B cell (primary cell): ENCODE data around the gene SLF2. TPM values are rescaled to one million over a fixed set of nuclear protein-coding genes. Genes with fewer than 3 reads are reported as not detected.

ENCODE experiments used
- ATAC-seq: fragments of 200-7000 bp; cut with Tn5 transposase; one replicate; pipeline ENCODE4 v1.10.0; 2021; ENCODE audit warnings: low read depth, mild to moderate bottlenecking, moderate number of reproducible peaks, moderate library complexity
- CTCF ChIA-PET: fragments of 350-600 bp; sonication (Branson Sonifier 250); formaldehyde crosslinking; loops from one replicate; lab custom pipeline; 2021; ENCODE audit warnings: antibody characterized with exemption, inconsistent platforms; lab: Charles Lee
- POLR2A ChIA-PET: fragments of 350-600 bp; sonication (Branson Sonifier 250); formaldehyde crosslinking; loops from one replicate; lab custom pipeline; 2021; ENCODE audit warnings: antibody characterized with exemption; lab: Charles Lee
- DNase-seq: peaks from one replicate; pipeline ENCODE4 v3.0.0; 2013
- H2AFZ ChIP-seq: 2 replicates; pipeline ENCODE4 v1.6.1; 2012; ENCODE audit warnings: mild to moderate bottlenecking, low read depth, low read length; ENCODE audit not compliant: insufficient read depth, poor library complexity, severe bottlenecking
- H3K27ac ChIP-seq, 2 donors: 1 replicate in 1 of 2; 2 replicates in 1 of 2; pipeline ENCODE4 v1.5.1; 2012 to 2013; ENCODE audit warnings: low read length in 2 of 2, mild to moderate bottlenecking in 2 of 2, moderate library complexity in 1 of 2
- H3K27me3 ChIP-seq, 4 experiments: fragments of 200-600 bp in 1 of 4; sonication (generic) in 1 of 4; replicated peaks in 1 of 4; 1 replicate in 2 of 4; 2 replicates in 2 of 4; pipeline versions ENCODE4 v1.6.1 to v1.7.0; 2013 to 2016; ENCODE audit warnings: low read length in 3 of 4, mild to moderate bottlenecking in 2 of 4, mixed read lengths in 1 of 4, moderate library complexity in 1 of 4; ENCODE audit not compliant: insufficient read depth in 4 of 4, control insufficient read depth in 3 of 4; ENCODE audit errors: control extremely low read depth in 1 of 4
- H3K36me3 ChIP-seq, 2 experiments: replicated peaks in 1 of 2; 1 replicate in 1 of 2; 2 replicates in 1 of 2; pipeline versions ENCODE4 v1.6.1 to v1.7.1; 2013; ENCODE audit warnings: low read length in 1 of 2; ENCODE audit not compliant: insufficient read depth in 2 of 2, control insufficient read depth in 1 of 2; ENCODE audit errors: control extremely low read depth in 1 of 2, extremely low read depth in 1 of 2
- H3K4me1 ChIP-seq, 2 donors: fragments of 200-600 bp in 1 of 2; sonication (generic) in 1 of 2; 1 replicate in 1 of 2; 2 replicates in 1 of 2; pipeline versions ENCODE4 v1.5.1 to v1.6.1; 2013 to 2017; ENCODE audit warnings: low read length in 2 of 2; ENCODE audit not compliant: control insufficient read depth in 2 of 2, insufficient read depth in 2 of 2
- H3K4me2 ChIP-seq: replicated peaks from 2 replicates; pipeline ENCODE3; 2012; ENCODE audit warnings: mild to moderate bottlenecking, low read depth, low read length; ENCODE audit not compliant: poor library complexity, severe bottlenecking
- H3K4me3 ChIP-seq, 5 experiments: fragments of 200-600 bp in 1 of 5; sonication (generic) in 1 of 5; 1 replicate in 3 of 5; 2 replicates in 2 of 5; pipeline versions ENCODE4 v1.5.1 to v1.7.0; 2011 to 2016; ENCODE audit warnings: low read length in 4 of 5, mild to moderate bottlenecking in 4 of 5, low read depth in 2 of 5, control low read depth in 1 of 5, moderate library complexity in 1 of 5; ENCODE audit not compliant: insufficient read depth in 1 of 5; ENCODE audit errors: control extremely low read depth in 1 of 5, extremely low read depth in 1 of 5
- H3K79me2 ChIP-seq: fragments of 200-600 bp; sonication (generic); one replicate; pipeline ENCODE4 v1.6.0; 2016; ENCODE audit warnings: low read length; ENCODE audit not compliant: control insufficient read depth, insufficient read depth
- H3K9ac ChIP-seq: fragments of 200-600 bp; sonication (generic); 2 replicates; pipeline ENCODE4 v1.6.1; 2017; ENCODE audit warnings: mild to moderate bottlenecking, low read length, moderate library complexity
- H3K9me3 ChIP-seq, 3 donors: one replicate each; pipeline versions ENCODE4 v1.6.1 to v1.7.1; 2013; ENCODE audit warnings: low read length in 2 of 3; ENCODE audit not compliant: control insufficient read depth in 2 of 3, insufficient read depth in 1 of 3; ENCODE audit errors: control extremely low read depth in 1 of 3
- H4K20me1 ChIP-seq: 2 replicates; pipeline ENCODE4 v1.6.0; 2012; ENCODE audit warnings: mild to moderate bottlenecking, low read length; ENCODE audit not compliant: insufficient read depth, control insufficient read depth, poor library complexity, severe bottlenecking
- H3K27ac Mint-ChIP-seq: one replicate; pipeline ENCODE4 v1.8.0; 2021; ENCODE audit warnings: mixed read lengths
- H3K27me3 Mint-ChIP-seq: one replicate; pipeline ENCODE4 v1.8.0; 2021; ENCODE audit warnings: mixed read lengths
- H3K4me1 Mint-ChIP-seq: one replicate; pipeline ENCODE4 v1.8.0; 2021; ENCODE audit warnings: mixed read lengths
- H3K4me3 Mint-ChIP-seq: one replicate; pipeline ENCODE4 v1.8.0; 2021; ENCODE audit warnings: mixed read lengths
- H3K9me3 Mint-ChIP-seq: one replicate; pipeline ENCODE4 v1.8.0; 2022; ENCODE audit warnings: mixed read lengths; ENCODE audit not compliant: insufficient read depth
- EZH2 ChIP-seq: IDR thresholded peaks from 2 replicates; pipeline ENCODE4 v1.6.1; 2012; ENCODE audit warnings: borderline replicate concordance, low read depth, mild to moderate bottlenecking, moderate library complexity, low read length; ENCODE audit not compliant: insufficient read depth, poor library complexity, severe bottlenecking
- WGBS: methylation state at CpG from one replicate; pipeline ENCODE4 v1.1.5; 2013; ENCODE audit warnings: missing lambda C conversion rate; ENCODE audit not compliant: insufficient coverage; 5-methylcytosine and 5-hydroxymethylcytosine counted together
- intact Hi-C: fragments of 100-400 bp; cut with micrococcal nuclease; formaldehyde crosslinking; loops from one replicate; pipeline ENCODE4 v1.10.0; 2022
- polyA plus RNA-seq: library from polyadenylated mRNA; depleted of rRNA; stranded (reverse); fragments of >200 nt; gene quantifications from 2 replicates; pipeline ENCODE4 v1.2.3, GENCODE V29; 2012
- total RNA-seq, 2 donors: library from RNA; stranded (reverse); fragments of 120-200 nt in 1 of 2; gene quantifications; 1 replicate in 1 of 2; 2 replicates in 1 of 2; pipeline versions ENCODE4 v1.2.3 to v1.2.4, GENCODE V29; 2013 to 2022
- TF ChIP-seq, protein P1 (sequence below): fragments of 200-600 bp; IDR thresholded peaks from one replicate; pipeline ENCODE4 v1.8.0; 2022; ENCODE audit warnings: antibody characterized with exemption, mild to moderate bottlenecking

SLF2 gene
- total and polyA plus RNA-seq, 2 donors (not counting 1 experiment from before 2014, with no cell fraction given), result 11.8 to 65.6 TPM

- peaks cover 25% of the 10 kb centered on the region for H4K20me1 ChIP-seq
- H3K27ac ChIP-seq, result peak overlapping the region; percentile 84 to 87
- H3K4me2 ChIP-seq, result peak overlapping the region; percentile 95
- H3K9me3 Mint-ChIP-seq, result no peaks in the 10 kb centered on the region
- no peaks in the 10 kb centered on the region for H3K79me2 ChIP-seq
- H3K36me3 ChIP-seq, result peaks cover 0 to 10% of the 10 kb centered on the region in 2 experiments
- intact Hi-C loops, result loop anchor here (5.0 kb wide), 1 partner anchor 1376 kb away; the partner anchor contains the start of gene SLC25A28
- peak; percentile 82 for DNase-seq
- H3K27ac Mint-ChIP-seq, result peak overlapping the region; percentile 96
- no peaks in the 10 kb centered on the region for H3K9me3 ChIP-seq
- H3K9ac ChIP-seq, result peak overlapping the region; percentile 81
- POLR2A ChIA-PET, result interaction anchor here (0.9 to 3.4 kb wide), 5 partner anchors 11 to 85 kb away, joined by 3 to 15 read pairs (median 6); partner anchors contain the start of genes MRPL43, PDZD7, SFXN3 and SLF2
- peak; percentile 20 for ATAC-seq
- H3K4me1 Mint-ChIP-seq, result peaks cover 29% of the 10 kb centered on the region
- TF ChIP-seq, protein P1, sequence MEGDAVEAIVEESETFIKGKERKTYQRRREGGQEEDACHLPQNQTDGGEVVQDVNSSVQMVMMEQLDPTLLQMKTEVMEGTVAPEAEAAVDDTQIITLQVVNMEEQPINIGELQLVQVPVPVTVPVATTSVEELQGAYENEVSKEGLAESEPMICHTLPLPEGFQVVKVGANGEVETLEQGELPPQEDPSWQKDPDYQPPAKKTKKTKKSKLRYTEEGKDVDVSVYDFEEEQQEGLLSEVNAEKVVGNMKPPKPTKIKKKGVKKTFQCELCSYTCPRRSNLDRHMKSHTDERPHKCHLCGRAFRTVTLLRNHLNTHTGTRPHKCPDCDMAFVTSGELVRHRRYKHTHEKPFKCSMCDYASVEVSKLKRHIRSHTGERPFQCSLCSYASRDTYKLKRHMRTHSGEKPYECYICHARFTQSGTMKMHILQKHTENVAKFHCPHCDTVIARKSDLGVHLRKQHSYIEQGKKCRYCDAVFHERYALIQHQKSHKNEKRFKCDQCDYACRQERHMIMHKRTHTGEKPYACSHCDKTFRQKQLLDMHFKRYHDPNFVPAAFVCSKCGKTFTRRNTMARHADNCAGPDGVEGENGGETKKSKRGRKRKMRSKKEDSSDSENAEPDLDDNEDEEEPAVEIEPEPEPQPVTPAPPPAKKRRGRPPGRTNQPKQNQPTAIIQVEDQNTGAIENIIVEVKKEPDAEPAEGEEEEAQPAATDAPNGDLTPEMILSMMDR, result no peak
- TF ChIP-seq EZH2, result no peak
- H3K27me3 Mint-ChIP-seq, result no peaks in the 10 kb centered on the region
- H3K4me1 ChIP-seq, result peaks cover 22 to 34% of the 10 kb centered on the region in 2 donors
- WGBS, result 2% methylated on average over 21 of the region's 25 CpGs
- H3K4me3 ChIP-seq, result peak overlapping the region; percentile 37 to 89 (median 86)
- peak overlapping the region; percentile 95 for H3K4me3 Mint-ChIP-seq
- H3K27me3 ChIP-seq, result peaks cover 0 to 2% (median 0%) of the 10 kb centered on the region in 4 experiments
- CTCF ChIA-PET, result interaction anchor here (0.6 to 8.4 kb wide), 14 partner anchors 8 to 69 kb away, joined by 3 to 70 read pairs (median 8); partner anchors contain the start of genes MRPL43, PDZD7, SFXN3 and TWNK
- H2AFZ ChIP-seq, result peak overlapping the region; percentile 81
Measured at GRCh38 chr10:100998183-100998990, 85.6 kb downstream of the SLF2 start.
